Activated CD4-positive, alpha-beta memory T cell treated with anti-CD3 and anti-CD28 coated beads, Interleukin-2, amount 10 ng/mL, durations not matched to agents 7 days and 5 days (primary cell): ENCODE results near the gene ZNF512B. TPM values are rescaled to one million over a fixed set of nuclear protein-coding genes. Genes with fewer than 3 reads are reported as not detected.

Experiments used
- CTCF ChIA-PET: fragments of 350-600 bp; sonication (Branson Sonifier 250); formaldehyde crosslinking; loops from one replicate; lab custom pipeline; 2021; ENCODE audit warnings: antibody characterized with exemption, inconsistent platforms; lab: Charles Lee
- POLR2A ChIA-PET: fragments of 350-600 bp; sonication (Branson Sonifier 250); formaldehyde crosslinking; loops from one replicate; lab custom pipeline; 2021; ENCODE audit warnings: antibody characterized with exemption; lab: Charles Lee
- DNase-seq: peaks from one replicate; pipeline ENCODE4 v3.0.0-alpha.2; 2020
- H3K27ac Mint-ChIP-seq: one replicate; pipeline ENCODE4 v1.8.0; 2021; ENCODE audit warnings: mild to moderate bottlenecking, mixed read lengths
- H3K27me3 Mint-ChIP-seq: one replicate; pipeline ENCODE4 v1.8.0; 2021; ENCODE audit warnings: mixed read lengths
- H3K36me3 Mint-ChIP-seq: one replicate; pipeline ENCODE4 v1.8.0; 2021; ENCODE audit warnings: low read depth, mixed read lengths
- H3K4me1 Mint-ChIP-seq: one replicate; pipeline ENCODE4 v1.8.0; 2021; ENCODE audit warnings: mixed read lengths
- H3K4me3 Mint-ChIP-seq: one replicate; pipeline ENCODE4 v1.8.0; 2021; ENCODE audit warnings: mild to moderate bottlenecking, mixed read lengths
- H3K9me3 Mint-ChIP-seq: one replicate; pipeline ENCODE4 v1.8.0; 2021; ENCODE audit warnings: mixed read lengths
- total RNA-seq, 2 experiments: library from RNA; stranded (reverse); gene quantifications; one replicate each; pipeline ENCODE4 v1.2.3, GENCODE V29; 2021

ZNF512B gene
- total RNA-seq, 2 experiments from 2014 or later = 16.5 to 16.7 TPM

GRCh38 chr20:64001607-64002011, 31.9 kb upstream of the ZNF512B start:
- ChIA-PET CTCF (no interaction called here), POLR2A (interaction anchor here (0.7 kb wide), 1 partner anchor 32 kb away, joined by 3 read pairs; no protein-coding TSS in a partner anchor)
- H3K9me3 Mint-ChIP-seq = no peaks in the 10 kb centered on the region
- no peaks in the 10 kb centered on the region for H3K27me3 Mint-ChIP-seq
- peaks cover 60% of the 10 kb centered on the region for H3K36me3 Mint-ChIP-seq
- no peak overlapping the region for H3K4me3 Mint-ChIP-seq
- DNase-seq = no peak
- H3K27ac Mint-ChIP-seq = no peak overlapping the region
- peaks cover 3% of the 10 kb centered on the region for H3K4me1 Mint-ChIP-seq

GRCh38 chr20:64000906-64001305, 31.2 kb upstream of the ZNF512B start:
- ChIA-PET CTCF (no interaction called here), POLR2A (no interaction called here)
- H3K4me1 Mint-ChIP-seq = peaks cover 3% of the 10 kb centered on the region
- H3K9me3 Mint-ChIP-seq = no peaks in the 10 kb centered on the region
- no peaks in the 10 kb centered on the region for H3K27me3 Mint-ChIP-seq
- DNase-seq = no peak
- peaks cover 59% of the 10 kb centered on the region for H3K36me3 Mint-ChIP-seq
- no peak overlapping the region for H3K4me3 Mint-ChIP-seq
- H3K27ac Mint-ChIP-seq = no peak overlapping the region

- no peaks in the 10 kb centered on the region for H3K9me3 Mint-ChIP-seq
- peaks cover 42% of the 10 kb centered on the region for H3K4me1 Mint-ChIP-seq
- no peak for DNase-seq
- no peaks in the 10 kb centered on the region for H3K27me3 Mint-ChIP-seq
- H3K36me3 Mint-ChIP-seq = peaks cover 32% of the 10 kb centered on the region
- ChIA-PET CTCF (interaction anchor here (4.1 kb wide), 1 partner anchor 56 kb away, joined by 117 read pairs; the partner anchor contains the start of gene C20orf204), POLR2A (interaction anchor here (0.6 to 4.3 kb wide), 3 partner anchors 56 to 118 kb away, joined by 3 to 83 read pairs (median 24); partner anchors contain the start of genes C20orf204 and TPD52L2)
- H3K4me3 Mint-ChIP-seq = peak overlapping the region; percentile 19
- H3K27ac Mint-ChIP-seq = no peak overlapping the region
Observed at GRCh38 chr20:63982937-63983336, 13.2 kb upstream of the ZNF512B start.

GRCh38 chr20:63980806-63981728, 11.3 kb upstream of the ZNF512B start, which contains the start of gene PRPF6:
Gene PRPF6 (plus strand): TSS chr20:63981132. CDS start chr20:63981246, 114 bp downstream.
- CTCF ChIA-PET = interaction anchor here (0.5 to 4.1 kb wide), 33 partner anchors 8 to 485 kb away, joined by 3 to 117 read pairs (median 4); partner anchors contain the start of genes ARFRP1, C20orf204, OPRL1 and PPDPF
- Mint-ChIP-seq H3K27me3 (no peaks in the 10 kb centered on the region), H3K9me3 (no peaks in the 10 kb centered on the region), H3K4me1 (peaks cover 61% of the 10 kb centered on the region), H3K27ac (peak within 1 kb of the TSS; percentile 97), H3K4me3 (peak within 1 kb of the TSS; percentile 87), H3K36me3 (peaks cover 32% of the 10 kb centered on the region)
- DNase-seq = peak; percentile 97
- POLR2A ChIA-PET = interaction anchor here (0.7 to 4.3 kb wide), 20 partner anchors 8 to 460 kb away, joined by 3 to 83 read pairs (median 6); partner anchors contain the start of genes C20orf204, GMEB2, LIME1 and OPRL1

- ChIA-PET CTCF (interaction anchor here (0.6 to 4.1 kb wide), 34 partner anchors 9 to 484 kb away, joined by 3 to 117 read pairs (median 4); partner anchors contain the start of genes ARFRP1, C20orf204, OPRL1 and PPDPF), POLR2A (interaction anchor here (0.7 to 4.3 kb wide), 19 partner anchors 9 to 459 kb away, joined by 3 to 83 read pairs (median 6); partner anchors contain the start of genes C20orf204, GMEB2, LIME1 and OPRL1)
- peak; percentile 60 for DNase-seq
- peaks cover 63% of the 10 kb centered on the region for H3K4me1 Mint-ChIP-seq
- H3K27me3 Mint-ChIP-seq = no peaks in the 10 kb centered on the region
- peak overlapping the region; percentile 87 for H3K4me3 Mint-ChIP-seq
- H3K9me3 Mint-ChIP-seq = no peaks in the 10 kb centered on the region
- peaks cover 28% of the 10 kb centered on the region for H3K36me3 Mint-ChIP-seq
- H3K27ac Mint-ChIP-seq = peak overlapping the region; percentile 97
Observed at GRCh38 chr20:63980317-63980805, 10.6 kb upstream of the ZNF512B start.

GRCh38 chr20:63979557-63980316, 10.0 kb upstream of the ZNF512B start, which contains the start of gene SAMD10:
Gene SAMD10 (minus strand): TSS chr20:63979642. CDS start chr20:63979467, 175 bp downstream.
- Mint-ChIP-seq H3K36me3 (peaks cover 28% of the 10 kb centered on the region), H3K9me3 (no peaks in the 10 kb centered on the region), H3K4me1 (peaks cover 65% of the 10 kb centered on the region), H3K27me3 (no peaks in the 10 kb centered on the region), H3K4me3 (peak within 1 kb of the TSS; percentile 87), H3K27ac (peak within 1 kb of the TSS; percentile 97)
- ChIA-PET POLR2A (interaction anchor here (0.7 to 4.3 kb wide), 21 partner anchors 9 to 459 kb away, joined by 3 to 83 read pairs (median 6); partner anchors contain the start of genes C20orf204, GMEB2, LIME1 and OPRL1), CTCF (interaction anchor here (0.7 to 4.1 kb wide), 27 partner anchors 10 to 483 kb away, joined by 3 to 117 read pairs (median 4); partner anchors contain the start of genes ARFRP1, C20orf204, OPRL1 and PPDPF)
- peak; percentile 61 for DNase-seq

GRCh38 chr20:63979229-63979556, 9.5 kb upstream of the ZNF512B start:
- H3K9me3 Mint-ChIP-seq = no peaks in the 10 kb centered on the region
- H3K27ac Mint-ChIP-seq = peak overlapping the region; percentile 92
- POLR2A ChIA-PET = interaction anchor here (0.8 to 4.3 kb wide), 11 partner anchors 10 to 441 kb away, joined by 3 to 83 read pairs (median 8); partner anchors contain the start of genes C20orf204, GMEB2, OPRL1 and RGS19
- H3K4me3 Mint-ChIP-seq = peak overlapping the region; percentile 73
- no peaks in the 10 kb centered on the region for H3K27me3 Mint-ChIP-seq
- H3K4me1 Mint-ChIP-seq = peaks cover 62% of the 10 kb centered on the region
- no peak for DNase-seq
- peaks cover 25% of the 10 kb centered on the region for H3K36me3 Mint-ChIP-seq
- CTCF ChIA-PET = interaction anchor here (1.2 to 4.1 kb wide), 10 partner anchors 10 to 441 kb away, joined by 3 to 117 read pairs (median 10); partner anchors contain the start of genes ARFRP1, C20orf204, OPRL1 and PTK6

- CTCF ChIA-PET = interaction anchor here (1.2 to 4.1 kb wide), 9 partner anchors 11 to 441 kb away, joined by 3 to 117 read pairs (median 10); partner anchors contain the start of genes ARFRP1, C20orf204, OPRL1 and PTK6
- Mint-ChIP-seq H3K36me3 (peaks cover 28% of the 10 kb centered on the region), H3K27me3 (no peaks in the 10 kb centered on the region), H3K9me3 (no peaks in the 10 kb centered on the region), H3K4me3 (peak overlapping the region; percentile 73), H3K4me1 (peaks cover 65% of the 10 kb centered on the region), H3K27ac (peak overlapping the region; percentile 92)
- POLR2A ChIA-PET = interaction anchor here (0.8 to 4.3 kb wide), 15 partner anchors 10 to 441 kb away, joined by 3 to 83 read pairs (median 5); partner anchors contain the start of genes C20orf204, GMEB2, TCEA2 and TPD52L2
- DNase-seq = peak; percentile 68
Observed at GRCh38 chr20:63978319-63979228, 8.8 kb upstream of the ZNF512B start.

GRCh38 chr20:63977739-63978276, 8.1 kb upstream of the ZNF512B start:
- peak overlapping the region; percentile 92 for H3K27ac Mint-ChIP-seq

GRCh38 chr20:63976980-63977738, 7.4 kb upstream of the ZNF512B start:
- H3K4me3 Mint-ChIP-seq = peak overlapping the region; percentile 73
- H3K36me3 Mint-ChIP-seq = peaks cover 16% of the 10 kb centered on the region
- peaks cover 59% of the 10 kb centered on the region for H3K4me1 Mint-ChIP-seq
- no peaks in the 10 kb centered on the region for H3K9me3 Mint-ChIP-seq
- H3K27me3 Mint-ChIP-seq = no peaks in the 10 kb centered on the region
- ChIA-PET CTCF (interaction anchor here (1.8 kb wide), 1 partner anchor 62 kb away, joined by 9 read pairs; no protein-coding TSS in a partner anchor), POLR2A (interaction anchor here (0.6 to 1.6 kb wide), 11 partner anchors 9 to 772 kb away, joined by 3 to 10 read pairs (median 4); partner anchors contain the start of genes C20orf204, LIME1, PPDPF and TPD52L2)
- no peak for DNase-seq
- peak overlapping the region; percentile 92 for H3K27ac Mint-ChIP-seq

More at GRCh38 chr20:63977739-63978276, 8.1 kb upstream of the ZNF512B start:
- POLR2A ChIA-PET = interaction anchor here (0.6 to 1.6 kb wide), 11 partner anchors 9 to 772 kb away, joined by 3 to 10 read pairs (median 4); partner anchors contain the start of genes C20orf204, LIME1, PPDPF and TPD52L2
- peak overlapping the region; percentile 73 for H3K4me3 Mint-ChIP-seq
- CTCF ChIA-PET = interaction anchor here (1.8 kb wide), 1 partner anchor 61 kb away, joined by 9 read pairs; no protein-coding TSS in a partner anchor
- H3K9me3 Mint-ChIP-seq = no peaks in the 10 kb centered on the region
- H3K4me1 Mint-ChIP-seq = peaks cover 64% of the 10 kb centered on the region
- DNase-seq = peak; percentile 76
- H3K36me3 Mint-ChIP-seq = peaks cover 22% of the 10 kb centered on the region
- H3K27me3 Mint-ChIP-seq = no peaks in the 10 kb centered on the region
